Hepatocyte (in vitro differentiated cells): ENCODE measurements around the gene ESD. TPM values are rescaled to one million over a fixed set of nuclear protein-coding genes. Genes with fewer than 3 reads are reported as not detected.

ENCODE experiments used
- DNase-seq: peaks from one replicate; pipeline ENCODE4 v3.0.0-alpha.2; 2016; ENCODE audit warnings: low spot score
- H2AFZ ChIP-seq: fragments of 200-600 bp; sonication (generic); 2 replicates; pipeline ENCODE4 v1.6.0; 2016; ENCODE audit warnings: antibody characterized with exemption, mild to moderate bottlenecking
- H3K27ac ChIP-seq: fragments of 200-600 bp; sonication (generic); 2 replicates; pipeline ENCODE4 v1.5.1; 2016; ENCODE audit warnings: mild to moderate bottlenecking
- H3K27me3 ChIP-seq: fragments of 200-600 bp; sonication (generic); 2 replicates; pipeline ENCODE4 v1.6.1; 2016
- H3K36me3 ChIP-seq: fragments of 200-600 bp; sonication (generic); replicated peaks from 2 replicates; pipeline ENCODE4 v1.5.1; 2016; ENCODE audit warnings: low read depth; ENCODE audit not compliant: insufficient read depth
- H3K4me1 ChIP-seq: fragments of 200-600 bp; sonication (generic); 2 replicates; pipeline ENCODE4 v1.5.1; 2016; ENCODE audit warnings: mild to moderate bottlenecking, moderate library complexity; ENCODE audit not compliant: insufficient read depth
- H3K4me2 ChIP-seq: fragments of 200-600 bp; sonication (generic); 2 replicates; pipeline ENCODE4 v1.6.0; 2016
- H3K4me3 ChIP-seq: fragments of 200-600 bp; sonication (generic); 2 replicates; pipeline ENCODE4 v1.5.1; 2016; ENCODE audit warnings: mild to moderate bottlenecking
- H3K79me2 ChIP-seq: fragments of 200-600 bp; sonication (generic); 2 replicates; pipeline ENCODE4 v1.6.0; 2017; ENCODE audit warnings: mild to moderate bottlenecking
- H3K9me2 ChIP-seq: fragments of 200-600 bp; sonication (generic); replicated peaks from 2 replicates; pipeline ENCODE4 v1.6.0; 2017; ENCODE audit warnings: mild to moderate bottlenecking; ENCODE audit not compliant: insufficient read depth
- H3K9me3 ChIP-seq: fragments of 200-600 bp; sonication (generic); 2 replicates; pipeline ENCODE4 v1.5.1; 2016; ENCODE audit warnings: low read depth, mild to moderate bottlenecking
- H4K20me1 ChIP-seq: fragments of 200-600 bp; sonication (generic); 2 replicates; pipeline ENCODE4 v1.6.0; 2016; ENCODE audit warnings: mild to moderate bottlenecking; ENCODE audit not compliant: insufficient read depth, poor library complexity, severe bottlenecking
- EZH2 ChIP-seq: fragments of 200-600 bp; sonication (generic); IDR thresholded peaks from 2 replicates; pipeline ENCODE4 v1.6.1; 2016; ENCODE audit warnings: antibody characterized with exemption, mild to moderate bottlenecking, borderline replicate concordance
- EZH2phosphoT487 ChIP-seq: fragments of 200-600 bp; sonication (generic); IDR thresholded peaks from one replicate; pipeline ENCODE4 v1.6.1; 2018; ENCODE audit warnings: antibody characterized with exemption, mild to moderate bottlenecking, low read depth, moderate library complexity; ENCODE audit not compliant: unreplicated experiment, severe bottlenecking
- WGBS: methylation state at CpG from one replicate; pipeline ENCODE4 v1.1.6; 2016; ENCODE audit warnings: low lambda C conversion rate; ENCODE audit errors: missing lambda C conversion rate; 5-methylcytosine and 5-hydroxymethylcytosine counted together
- polyA plus RNA-seq: library from polyadenylated mRNA; unstranded; fragments of >200 nt; fragmentation: Nextera tagmentation; extraction: Ambion mirVana; gene quantifications from 2 replicates; pipeline ENCODE4 v1.2.1, GENCODE V29; 2016
- total RNA-seq: library from RNA; depleted of rRNA; stranded (reverse); fragments of >200 nt; gene quantifications from 2 replicates; pipeline ENCODE4 v1.2.3, GENCODE V29; 2014
- TF ChIP-seq, protein P1 (sequence below): fragments of 200-600 bp; sonication (generic); IDR thresholded peaks from 2 replicates; pipeline ENCODE4 v1.5.1; 2016; ENCODE audit warnings: antibody characterized with exemption, mild to moderate bottlenecking; ENCODE audit not compliant: poor library complexity

Gene ESD
- total RNA-seq (127 and 136 TPM in 2 replicates), polyA plus RNA-seq (125 and 129 TPM in 2 replicates)

DNA sequence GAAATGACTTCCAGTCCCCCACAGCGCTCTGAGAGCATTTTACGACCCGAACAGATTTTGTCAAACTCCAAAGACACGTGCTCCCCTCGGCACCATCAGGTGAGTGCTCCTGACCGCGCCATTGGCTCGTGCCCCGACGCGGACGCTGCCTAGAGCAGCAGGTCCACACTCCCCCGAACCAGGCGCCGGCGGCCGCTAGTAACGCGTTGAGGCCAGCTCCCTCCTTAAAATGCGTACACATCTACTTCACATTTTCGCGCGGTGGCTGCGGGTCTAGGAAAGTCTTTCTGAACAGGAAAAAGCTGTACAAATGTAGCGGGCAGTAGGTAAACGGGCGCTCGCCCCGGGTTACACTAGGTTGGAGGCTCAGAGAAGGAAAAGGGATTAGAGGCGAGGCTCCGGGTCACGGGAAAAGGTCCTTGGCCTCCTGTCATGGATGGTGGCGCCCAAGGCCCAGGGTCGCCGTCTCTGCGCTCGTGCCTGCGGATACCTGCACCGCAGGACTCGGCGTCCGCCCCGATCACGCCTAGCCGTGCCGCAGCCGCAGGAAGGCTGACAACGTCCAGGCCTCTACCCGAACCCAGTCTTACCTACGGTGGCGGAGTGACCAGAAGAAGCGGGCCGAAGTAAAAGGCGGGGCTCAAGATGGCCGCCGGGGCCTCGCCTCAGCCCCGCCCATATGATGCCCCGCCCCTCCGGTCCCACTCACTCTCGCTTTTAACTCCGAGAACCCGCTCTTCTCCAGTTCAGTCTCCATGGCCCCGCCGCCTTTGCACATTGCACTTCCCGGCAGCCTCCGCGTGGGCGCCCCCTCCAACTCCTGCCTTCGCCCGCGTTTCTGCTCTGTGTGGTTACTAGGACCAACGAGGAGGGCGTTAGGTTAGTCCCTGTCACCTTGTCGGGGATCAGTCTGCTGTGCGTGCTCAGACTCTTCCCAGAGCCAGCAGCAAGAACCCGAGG, at the start of gene ESD:
TSS of gene ESD (minus strand) at position 647 of the 960 bp plus-strand sequence. CDS start 5,748 bp downstream, outside the sequence.
- no peaks in the 10 kb centered on the region for H3K27me3 ChIP-seq
- 3% methylated on average over 73 of the region's 77 CpGs for WGBS
- H3K4me1 ChIP-seq: peaks cover 19% of the 10 kb centered on the region

DNA sequence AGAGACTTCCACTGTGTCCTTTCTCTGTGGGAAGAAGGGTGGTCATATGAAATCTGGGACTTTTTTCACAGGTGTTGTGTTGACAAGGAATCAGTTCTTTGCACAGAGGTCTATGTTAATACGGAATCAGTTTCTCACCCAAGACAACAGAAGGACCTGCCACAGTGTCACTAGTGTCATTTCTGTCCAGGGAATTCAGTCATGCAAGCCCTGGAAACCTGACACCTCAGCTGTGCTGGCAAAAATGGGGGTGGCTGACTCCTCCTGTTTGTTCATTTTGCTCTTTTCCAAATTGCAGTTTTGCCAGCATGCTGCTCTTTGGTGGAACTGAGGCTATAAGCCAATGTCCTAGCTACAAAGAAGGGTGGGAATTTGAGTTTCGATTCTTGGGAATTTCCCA, 49.8 kb upstream of the ESD start:
- no peaks in the 10 kb centered on the region for H3K4me1 ChIP-seq
- H3K4me3 ChIP-seq: no peak overlapping the region
- H2AFZ ChIP-seq: no peak overlapping the region
- no peaks in the 10 kb centered on the region for H3K9me3 ChIP-seq
- WGBS: 71% methylated on average over 2 of the region's 2 CpGs
- H3K36me3 ChIP-seq: no peaks in the 10 kb centered on the region
- H4K20me1 ChIP-seq: no peaks in the 10 kb centered on the region
- no peak for DNase-seq
- no peaks in the 10 kb centered on the region for H3K9me2 ChIP-seq
- no peaks in the 10 kb centered on the region for H3K27me3 ChIP-seq
- no peak overlapping the region for H3K27ac ChIP-seq
- H3K4me2 ChIP-seq: no peak overlapping the region
- no peaks in the 10 kb centered on the region for H3K79me2 ChIP-seq
- TF ChIP-seq, protein P1, sequence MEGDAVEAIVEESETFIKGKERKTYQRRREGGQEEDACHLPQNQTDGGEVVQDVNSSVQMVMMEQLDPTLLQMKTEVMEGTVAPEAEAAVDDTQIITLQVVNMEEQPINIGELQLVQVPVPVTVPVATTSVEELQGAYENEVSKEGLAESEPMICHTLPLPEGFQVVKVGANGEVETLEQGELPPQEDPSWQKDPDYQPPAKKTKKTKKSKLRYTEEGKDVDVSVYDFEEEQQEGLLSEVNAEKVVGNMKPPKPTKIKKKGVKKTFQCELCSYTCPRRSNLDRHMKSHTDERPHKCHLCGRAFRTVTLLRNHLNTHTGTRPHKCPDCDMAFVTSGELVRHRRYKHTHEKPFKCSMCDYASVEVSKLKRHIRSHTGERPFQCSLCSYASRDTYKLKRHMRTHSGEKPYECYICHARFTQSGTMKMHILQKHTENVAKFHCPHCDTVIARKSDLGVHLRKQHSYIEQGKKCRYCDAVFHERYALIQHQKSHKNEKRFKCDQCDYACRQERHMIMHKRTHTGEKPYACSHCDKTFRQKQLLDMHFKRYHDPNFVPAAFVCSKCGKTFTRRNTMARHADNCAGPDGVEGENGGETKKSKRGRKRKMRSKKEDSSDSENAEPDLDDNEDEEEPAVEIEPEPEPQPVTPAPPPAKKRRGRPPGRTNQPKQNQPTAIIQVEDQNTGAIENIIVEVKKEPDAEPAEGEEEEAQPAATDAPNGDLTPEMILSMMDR: no peak
- TF ChIP-seq EZH2phosphoT487 (no peak), EZH2 (no peak)

More for the DNA sequence above, at the start of gene ESD:
- Histone ChIP-seq H3K27ac (peak within 1 kb of the TSS; percentile 97), H3K9me2 (no peaks in the 10 kb centered on the region), H3K9me3 (no peaks in the 10 kb centered on the region), H3K36me3 (no peaks in the 10 kb centered on the region), H3K79me2 (peaks cover 28% of the 10 kb centered on the region), H3K4me2 (peak within 1 kb of the TSS; percentile 89), H3K4me3 (peak within 1 kb of the TSS; percentile 80), H2AFZ (peak within 1 kb of the TSS; percentile 97), H4K20me1 (peaks cover 4% of the 10 kb centered on the region)
- TF ChIP-seq EZH2 (no peak), EZH2phosphoT487 (no peak)
- TF ChIP-seq, protein P1: no peak
- DNase-seq: peak; percentile 96

DNA sequence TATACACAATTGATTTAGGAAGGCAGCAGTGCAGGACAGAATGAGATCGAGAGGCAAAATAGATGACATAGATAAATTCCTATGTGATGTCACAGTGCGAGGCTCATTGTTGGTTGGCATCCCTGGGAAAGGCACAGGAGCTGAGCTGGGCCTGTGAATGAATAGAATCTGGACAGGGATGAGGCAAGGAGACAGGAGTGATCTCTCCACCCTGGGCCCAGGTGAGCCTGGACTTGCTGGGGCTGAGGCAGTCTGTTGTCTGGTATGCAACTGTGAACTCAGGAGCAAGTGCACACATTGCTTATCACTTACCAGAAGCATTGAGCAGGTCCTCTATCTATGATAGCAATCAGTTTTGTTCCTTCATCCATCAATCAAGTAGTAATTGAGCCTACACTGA, 48.2 kb upstream of the ESD start:
- no peak overlapping the region for H2AFZ ChIP-seq
- no peaks in the 10 kb centered on the region for H4K20me1 ChIP-seq
- no peak overlapping the region for H3K27ac ChIP-seq
- DNase-seq: no peak
- no peak for TF ChIP-seq EZH2phosphoT487
- TF ChIP-seq, protein P1: no peak
- TF ChIP-seq EZH2: no peak
- 100% methylated on average over 2 of the region's 2 CpGs for WGBS
- no peaks in the 10 kb centered on the region for H3K36me3 ChIP-seq
- no peaks in the 10 kb centered on the region for H3K27me3 ChIP-seq
- H3K79me2 ChIP-seq: no peaks in the 10 kb centered on the region
- H3K9me3 ChIP-seq: no peaks in the 10 kb centered on the region
- H3K4me1 ChIP-seq: no peaks in the 10 kb centered on the region
- no peak overlapping the region for H3K4me2 ChIP-seq
- H3K4me3 ChIP-seq: no peak overlapping the region
- H3K9me2 ChIP-seq: no peaks in the 10 kb centered on the region
